Upper lobe of left lung (tissue), 4 donors: ENCODE measurements around the gene CHRDL2.

Experiments
- CTCF ChIP-seq, 6 experiments: fragments of 450-650 bp in 4 of 6; fragments of 200-600 bp in 2 of 6; sonication (generic) in 2 of 6; IDR thresholded peaks; one replicate each; pipeline ENCODE4 v1.5.1; 2016 to 2019; ENCODE audit warnings: antibody characterized with exemption in 6 of 6
- POLR2A ChIP-seq, 4 donors: fragments of 450-650 bp; IDR thresholded peaks; one replicate each; pipeline ENCODE4 v1.5.1; 2016 to 2017; ENCODE audit warnings: antibody characterized with exemption in 4 of 4, mild to moderate bottlenecking in 2 of 4
- POLR2AphosphoS5 ChIP-seq, 2 donors: sonication (generic); formaldehyde crosslinking; IDR thresholded peaks; one replicate each; pipeline ENCODE4 v1.5.1; 2017; ENCODE audit warnings: antibody characterized with exemption in 2 of 2

- no peak for TF ChIP-seq CTCF (IDR thresholded peaks at IDR 0.05)
- peak in 1 of 4 donors; percentile 69 for TF ChIP-seq POLR2A (IDR thresholded peaks at IDR 0.05)
- TF ChIP-seq POLR2AphosphoS5 (IDR thresholded peaks at IDR 0.05), result peak; percentile 90 to 96
These were observed 34.1 kb downstream of the CHRDL2 start for GRCh38 chr11:74696939-74697675.
